Heart right ventricle (tissue), 16 donors: Measurements from ENCODE around the gene APCDD1. TPM values are rescaled to one million over a fixed set of nuclear protein-coding genes. Genes with fewer than 3 reads are reported as not detected.

ENCODE experiments used
- ATAC-seq, 8 donors: fragments of 200-7000 bp; cut with Tn5 transposase; one replicate each; pipeline ENCODE4 v1.9.1; 2020; ENCODE audit warnings: mild to moderate bottlenecking in 8 of 8, moderate library complexity in 8 of 8, moderate number of reproducible peaks in 1 of 8
- DNase-seq, 2 donors: peaks; one replicate each; pipeline ENCODE4 v3.0.0-alpha.2; 2020
- H3K27ac ChIP-seq, 10 donors: fragments of 200-600 bp; sonication (generic) in 2 of 10; one replicate each; pipeline versions ENCODE4 v1.5.0 to v1.8.0; 2020 to 2022; ENCODE audit warnings: mild to moderate bottlenecking in 3 of 10
- H3K27me3 ChIP-seq, 7 donors: fragments of 200-600 bp; one replicate each; pipeline ENCODE4 v1.8.0; 2021 to 2022; ENCODE audit warnings: mild to moderate bottlenecking in 2 of 7
- H3K36me3 ChIP-seq, 9 donors: fragments of 200-600 bp; sonication (generic) in 1 of 9; one replicate each; pipeline versions ENCODE4 v1.5.0 to v1.8.0; 2020 to 2022; ENCODE audit warnings: mild to moderate bottlenecking in 2 of 9
- H3K4me1 ChIP-seq, 9 donors: fragments of 200-600 bp; sonication (generic) in 1 of 9; one replicate each; pipeline versions ENCODE4 v1.5.0 to v1.8.0; 2020 to 2022; ENCODE audit warnings: mild to moderate bottlenecking in 4 of 9
- H3K4me3 ChIP-seq, 10 donors: fragments of 200-600 bp; sonication (generic) in 2 of 10; one replicate each; pipeline versions ENCODE4 v1.5.0 to v1.8.0; 2020 to 2022; ENCODE audit warnings: mild to moderate bottlenecking in 7 of 10, moderate library complexity in 2 of 10
- H3K9me3 ChIP-seq, 11 donors: fragments of 200-600 bp in 10 of 11; sonication (generic) in 2 of 11; one replicate each; pipeline versions ENCODE4 v1.5.0 to v1.8.0; 2013 to 2022; ENCODE audit warnings: mild to moderate bottlenecking in 2 of 11, control low read depth in 1 of 11, moderate library complexity in 1 of 11
- CTCF ChIP-seq, 9 donors: fragments of 200-600 bp; sonication (generic) in 2 of 9; IDR thresholded peaks; one replicate each; pipeline versions ENCODE4 v1.5.0 to v1.8.0; 2021 to 2022; ENCODE audit warnings: antibody characterized with exemption in 9 of 9, mild to moderate bottlenecking in 5 of 9, moderate library complexity in 1 of 9
- WGBS, 2 donors: extraction: QIAGEN DNeasy Blood & Tissue Kit; methylation state at CpG; one replicate each; pipeline ENCODE4 v1.1.7; 2013; ENCODE audit warnings: inconsistent platforms in 1 of 2; 5-methylcytosine and 5-hydroxymethylcytosine counted together
- intact Hi-C, 10 donors: fragments of 100-400 bp; cut with DNase I; formaldehyde crosslinking; loops; one replicate each; pipeline versions ENCODE4 v1.11.1 to v1.14.2; 2022
- long read RNA-seq, 3 donors: library from polyadenylated mRNA; unstranded; transcript quantifications; one replicate each; pipeline ENCODE4 v2.0.0, GENCODE V29; 2020 to 2021
- polyA plus RNA-seq, 2 donors: library from polyadenylated mRNA; stranded (reverse); fragments of 200-250 nt; gene quantifications; one replicate each; pipeline ENCODE4 v1.2.3, GENCODE V29; 2013
- total RNA-seq, 10 donors: library from RNA; stranded (reverse); fragmentation: NEBNext Ultra II Directional in 3 of 10; extraction: Animal tissue kit (Norgen Biotek cat#: 25700) in 3 of 10; gene quantifications; one replicate each; pipeline versions ENCODE4 v1.2.1 to v1.2.4, GENCODE V29; 2021 to 2023
- donor health status: Arrhythmogenic right ventricular cardiomyopathy.
- donor health status: ischemic (EF 13 %, LVEDD 7.1; RV severe dilation, severe dysfunction).
- donor health status: healthy with polysubstance abuse.
- donor health status: DM: no; HTN: yes; CAD: no.
- donor health status: DM: no; HTN: no; CAD: no.
- donor health status: ischemic (EF 25% LVEDD 6.9; RV normal size, moderate dysfunction).
- donor health status: ischemic (EF 25% LVEDD 5.7; RV mildly dilated, moderate dysfunction).
- donor health status: healthy.
- donor health status: DM: yes; HTN: yes; CAD: no.
- donor health status: Ischemic cardiomyopathy.
- donor health status: ischemic (EF 35%, LVEDD 5.7; RV mildly dilated, moderate dysfunction).
- donor health status: nonischemic (EF 11% LVEDD 7.7; RV severe dilation, severe dysfunction).
- donor health status: DM: yes; HTN: yes; CAD: no.
- donor health status: PGD.
- donor health status: ischemic (EF 29% LVEDD 5.4; RV normal size, mild dysfunction).
- donor health status: nonischemic (EF 23%, LVEDD 6.1; RV moderate dilation, normal function).

APCDD1 gene
- total RNA-seq (10 to 100 TPM; 10.2 to 36.4 (median 17.6) TPM), polyA plus RNA-seq (10 to 100 TPM; 17.9 to 40.4 TPM)
- long read RNA-seq, donor 1, transcript APCDD1-201 (5 exons, 3,809 nt) = major isoform, 19 of 41 reads
- long read RNA-seq, donor 1, partial matches to known transcripts = 17 of 41 reads
- long read RNA-seq, donor 1, other reads (novel, unspliced or antisense) = 4 of 41 reads
- long read RNA-seq, donor 2, transcript APCDD1-201 (5 exons, 3,809 nt) = major isoform, 35 of 64 reads
- long read RNA-seq, donor 2, transcript APCDD1-202 (3 exons, 833 nt) = minor isoform, 6 of 64 reads
- long read RNA-seq, donor 2, partial matches to known transcripts = 13 of 64 reads
- long read RNA-seq, donor 2, other reads (novel, unspliced or antisense) = 10 of 64 reads
- long read RNA-seq, donor 3, partial matches to known transcripts = 37 of 38 reads
- long read RNA-seq, donor 3, other reads (novel, unspliced or antisense) = 1 of 38 reads

- Histone ChIP-seq H3K36me3 (no peaks in the 10 kb centered on the region), H3K27me3 (peaks cover 0 to 55% (median 0%) of the 10 kb centered on the region in 7 donors), H3K4me3 (peak within 1 kb of the TSS; percentile 53 to 79 (median 68)), H3K4me1 (peaks cover 0 to 42% (median 21%) of the 10 kb centered on the region in 9 donors), H3K27ac (peak within 1 kb of the TSS; percentile 74 to 87 (median 80)), H3K9me3 (no peaks in the 10 kb centered on the region)
- intact Hi-C loops = loop anchor here in 2 of 10 donors (5.0 to 10.0 kb wide), 3 partner anchors 47 to 439 kb away; no protein-coding TSS in a partner anchor
- peak; percentile 67 to 80 for DNase-seq
- 15 to 34% methylated on average over 44 to 62 of the region's 64 CpGs for WGBS, 2 donors
- ATAC-seq = peak; percentile 78 to 93 (median 86)
- peak in 1 of 9 donors; percentile 14 for TF ChIP-seq CTCF (IDR thresholded peaks at IDR 0.05)
Observed at GRCh38 chr18:10453806-10454680, at the start of gene APCDD1. TSS of gene APCDD1 (plus strand) at chr18:10454635. CDS start at chr18:10454982, 347 bp downstream.

GRCh38 chr18:10405014-10405493, 49.4 kb upstream of the APCDD1 start:
- ATAC-seq (peak in 4 of 8 donors; percentile 36 to 71 (median 42)), DNase-seq (no peak)
- intact Hi-C loops = loop anchor here in 1 of 10 donors (5.0 kb wide), 1 partner anchor 47 kb away; the partner anchor contains the start of gene APCDD1
- Histone ChIP-seq H3K4me1 (peaks cover 0 to 21% (median 14%) of the 10 kb centered on the region in 9 donors), H3K36me3 (no peaks in the 10 kb centered on the region), H3K4me3 (no peak overlapping the region), H3K9me3 (no peaks in the 10 kb centered on the region), H3K27me3 (no peaks in the 10 kb centered on the region), H3K27ac (peak overlapping the region in 2 of 10 donors; percentile 18 to 45)
- no peak for TF ChIP-seq CTCF (IDR thresholded peaks at IDR 0.05)
- WGBS, 2 donors = 53 to 68% methylated on average over 10 of the region's 10 CpGs

GRCh38 chr18:10405816-10406663, 48.4 kb upstream of the APCDD1 start:
- H3K27me3 ChIP-seq = no peaks in the 10 kb centered on the region
- DNase-seq (peak in 1 of 2 donors; percentile 29), ATAC-seq (peak in 6 of 8 donors; percentile 22 to 60 (median 46))
- no peaks in the 10 kb centered on the region for H3K9me3 ChIP-seq
- no peak for TF ChIP-seq CTCF (IDR thresholded peaks at IDR 0.05)
- H3K36me3 ChIP-seq = no peaks in the 10 kb centered on the region
- no peak overlapping the region for H3K4me3 ChIP-seq
- no peak overlapping the region for H3K27ac ChIP-seq
- H3K4me1 ChIP-seq = peaks cover 0 to 21% (median 14%) of the 10 kb centered on the region in 9 donors
- 19 to 34% methylated on average over 16 of the region's 16 CpGs for WGBS, 2 donors
- intact Hi-C loops = loop anchor here in 1 of 10 donors (5.0 kb wide), 1 partner anchor 46 kb away; the partner anchor contains the start of gene APCDD1
